GM18511 (cell line): ENCODE results near the gene PGBD5.
A peak's percentile ranks its signal among the peaks of the same experiment; 100 is the strongest.
"Not testable (repeated sequence)": the region's sequence is repeated elsewhere in the genome, so short reads cannot be mapped to it uniquely, and the experiment has no call there.

Source experiments
- ATAC-seq: cut with Tn5 transposase; IDR thresholded peaks from one replicate; pipeline ENCODE4 v1.9.1; 2021; ENCODE audit warnings: mild to moderate bottlenecking, moderate library complexity; ENCODE audit not compliant: unreplicated experiment

PGBD5 gene, protein sequence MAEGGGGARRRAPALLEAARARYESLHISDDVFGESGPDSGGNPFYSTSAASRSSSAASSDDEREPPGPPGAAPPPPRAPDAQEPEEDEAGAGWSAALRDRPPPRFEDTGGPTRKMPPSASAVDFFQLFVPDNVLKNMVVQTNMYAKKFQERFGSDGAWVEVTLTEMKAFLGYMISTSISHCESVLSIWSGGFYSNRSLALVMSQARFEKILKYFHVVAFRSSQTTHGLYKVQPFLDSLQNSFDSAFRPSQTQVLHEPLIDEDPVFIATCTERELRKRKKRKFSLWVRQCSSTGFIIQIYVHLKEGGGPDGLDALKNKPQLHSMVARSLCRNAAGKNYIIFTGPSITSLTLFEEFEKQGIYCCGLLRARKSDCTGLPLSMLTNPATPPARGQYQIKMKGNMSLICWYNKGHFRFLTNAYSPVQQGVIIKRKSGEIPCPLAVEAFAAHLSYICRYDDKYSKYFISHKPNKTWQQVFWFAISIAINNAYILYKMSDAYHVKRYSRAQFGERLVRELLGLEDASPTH

DNA sequence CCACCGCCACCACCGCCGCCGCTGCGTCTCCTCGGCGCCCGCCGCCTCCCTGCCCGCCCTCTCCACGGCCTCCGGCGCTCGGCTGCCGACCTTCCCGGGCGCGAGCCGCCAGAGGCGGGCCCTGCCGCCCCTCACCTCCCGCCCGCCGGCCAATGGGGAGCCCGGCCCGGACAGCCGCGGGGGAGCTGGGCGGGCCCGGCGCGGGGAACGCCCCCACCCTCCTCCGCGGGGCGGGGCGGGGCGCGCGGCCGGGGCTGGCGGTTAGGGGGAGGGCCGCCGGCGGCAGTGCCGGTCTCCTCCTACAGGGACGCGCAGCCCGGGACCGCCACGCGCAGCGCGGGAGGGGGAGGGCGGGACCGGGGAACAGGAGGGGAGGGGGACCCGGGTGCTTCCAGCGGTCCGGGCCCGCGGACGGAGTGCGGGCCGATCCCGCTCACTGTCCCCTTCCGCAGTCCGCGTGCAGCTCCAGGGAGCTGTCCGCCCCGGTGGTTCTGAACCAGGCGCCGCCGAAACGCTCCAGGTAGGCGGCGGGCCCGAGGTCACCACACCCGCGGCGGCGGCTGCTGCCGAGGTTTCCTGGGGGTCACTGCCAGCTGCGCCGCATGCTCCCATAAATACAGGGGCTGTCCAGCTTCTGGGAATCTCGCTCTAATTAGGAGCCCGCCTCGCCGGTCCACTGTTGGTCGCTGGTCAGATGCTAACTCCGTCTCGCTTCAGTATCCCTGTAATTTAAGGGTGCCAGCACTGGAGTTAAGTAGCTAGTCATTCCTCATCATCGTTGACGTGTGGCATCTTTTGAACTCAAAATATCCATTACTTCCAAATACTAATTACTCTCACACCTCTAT lies at the start of gene PGBD5:
TSS of gene PGBD5 (minus strand) at position 87 of the 848 bp plus-strand sequence. CDS start 404 bp downstream, outside the sequence.
- ATAC-seq = peak; percentile 81

DNA sequence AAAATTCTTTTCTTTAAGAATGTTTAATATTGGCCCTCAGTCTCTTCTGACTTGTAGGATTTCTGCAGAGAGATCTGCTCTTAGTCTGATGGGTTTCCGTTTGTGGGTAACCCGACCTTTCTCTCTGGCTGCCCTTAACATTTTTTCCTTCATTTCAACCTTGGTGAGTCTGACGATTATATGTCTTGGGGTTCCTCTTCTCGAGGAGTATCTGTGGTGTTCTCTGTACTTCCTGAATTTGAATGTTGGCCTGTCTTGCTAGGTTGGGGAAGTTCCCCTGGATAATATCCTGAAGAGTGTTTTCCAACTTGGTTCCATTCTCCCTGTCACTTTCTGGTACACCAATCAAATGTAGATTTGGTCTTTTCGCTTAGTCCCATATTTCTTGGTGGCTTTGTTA lies 48.8 kb upstream of the PGBD5 start:
- not testable (repeated sequence) for ATAC-seq

DNA sequence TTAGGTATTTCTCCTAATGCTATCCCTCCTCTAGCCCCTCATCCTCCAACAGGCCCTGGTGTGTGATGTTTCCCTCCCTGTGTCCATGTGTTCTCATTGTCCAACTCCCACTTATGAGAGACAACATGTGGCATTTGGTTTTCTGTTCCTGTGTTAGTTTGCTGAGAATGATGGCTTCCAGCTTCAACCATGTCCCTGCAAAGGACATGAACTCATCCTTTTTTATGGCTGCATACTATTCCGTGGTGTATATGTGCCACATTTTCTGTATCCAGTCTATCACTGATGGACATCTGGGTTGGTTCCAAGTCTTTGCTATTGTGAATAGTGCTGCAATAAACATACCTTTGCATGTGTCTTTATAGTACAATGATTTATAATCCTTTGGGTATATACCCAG lies 44.6 kb upstream of the PGBD5 start:
- not testable (repeated sequence) for ATAC-seq

DNA sequence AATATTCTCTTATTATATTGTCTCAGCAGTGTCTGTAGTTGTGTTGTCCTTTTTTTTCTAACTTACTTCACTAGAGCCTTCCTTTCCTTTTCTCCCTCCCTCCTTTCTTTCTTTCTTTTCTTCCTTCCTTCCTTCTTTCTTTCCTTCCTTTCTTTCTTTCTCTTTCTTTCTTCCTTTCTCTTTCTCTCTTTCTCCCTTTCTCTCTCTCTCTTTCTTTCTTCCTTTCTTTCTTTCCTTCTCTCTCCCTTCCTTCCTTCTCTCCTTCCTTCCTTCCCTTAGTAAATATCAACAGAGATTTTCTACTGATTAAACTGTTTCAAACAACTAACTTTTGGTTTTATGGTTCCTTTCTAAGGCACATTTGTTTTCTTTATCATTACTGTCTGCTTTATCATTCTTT lies 43.1 kb upstream of the PGBD5 start:
- ATAC-seq = no peak

DNA sequence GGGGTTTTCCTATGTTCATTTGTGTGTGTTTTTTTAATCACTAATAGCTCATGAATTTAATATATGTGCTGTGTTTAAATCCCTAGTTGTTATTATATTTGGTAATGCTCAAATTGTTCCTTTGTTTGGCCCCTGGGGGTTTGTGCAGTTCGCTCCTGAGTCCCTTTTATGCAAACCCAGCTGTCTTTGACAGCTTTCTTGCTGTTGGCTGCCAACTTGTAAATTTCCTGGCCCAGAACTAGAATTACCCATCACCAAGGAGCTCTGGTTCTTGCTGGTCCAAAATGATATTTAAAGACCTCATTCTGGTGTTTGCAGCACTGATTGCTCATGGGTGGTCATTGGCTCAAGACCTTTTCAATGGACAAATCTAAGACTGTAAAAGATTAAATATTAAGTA lies 39.6 kb upstream of the PGBD5 start:
- no peak for ATAC-seq

DNA sequence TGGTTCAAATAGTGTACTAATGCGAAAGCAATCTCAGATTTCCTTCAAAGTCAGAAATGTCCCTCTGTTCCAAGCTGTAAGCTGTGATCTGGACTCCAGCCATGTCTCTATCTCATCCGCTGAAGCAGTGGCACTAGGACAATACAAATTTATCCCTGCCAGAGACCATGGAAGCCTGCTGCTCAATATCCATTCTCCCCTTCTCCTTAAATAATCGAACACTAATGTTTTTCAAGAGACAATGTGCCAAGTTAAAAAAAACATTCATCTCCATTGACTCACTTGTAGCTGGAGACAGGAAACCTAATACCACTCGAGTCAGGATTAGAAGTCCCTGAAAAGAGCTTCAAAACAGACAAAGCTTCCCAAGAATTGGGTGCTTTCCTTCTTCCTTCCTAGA lies 38.5 kb upstream of the PGBD5 start:
- no peak for ATAC-seq

DNA sequence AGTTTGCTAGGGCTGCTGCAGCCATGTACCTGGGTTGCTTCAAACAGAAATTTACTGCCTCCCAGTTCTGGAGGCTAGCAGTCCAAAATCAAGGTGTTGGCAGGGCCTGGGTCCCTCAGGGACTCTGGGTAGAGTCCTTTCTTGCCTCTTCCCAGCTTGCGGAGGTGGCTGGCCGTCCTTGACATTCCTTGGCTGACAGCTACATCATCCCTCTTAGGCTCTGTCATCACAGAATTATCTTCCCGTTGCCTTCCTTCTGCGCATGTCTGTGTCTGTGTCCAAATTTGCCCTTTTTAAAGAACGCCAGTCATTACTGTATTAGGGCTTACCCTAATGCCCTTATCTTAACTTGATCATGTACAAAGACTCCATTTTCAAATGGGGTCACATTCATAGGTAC lies 37.6 kb upstream of the PGBD5 start:
- ATAC-seq = no peak

DNA sequence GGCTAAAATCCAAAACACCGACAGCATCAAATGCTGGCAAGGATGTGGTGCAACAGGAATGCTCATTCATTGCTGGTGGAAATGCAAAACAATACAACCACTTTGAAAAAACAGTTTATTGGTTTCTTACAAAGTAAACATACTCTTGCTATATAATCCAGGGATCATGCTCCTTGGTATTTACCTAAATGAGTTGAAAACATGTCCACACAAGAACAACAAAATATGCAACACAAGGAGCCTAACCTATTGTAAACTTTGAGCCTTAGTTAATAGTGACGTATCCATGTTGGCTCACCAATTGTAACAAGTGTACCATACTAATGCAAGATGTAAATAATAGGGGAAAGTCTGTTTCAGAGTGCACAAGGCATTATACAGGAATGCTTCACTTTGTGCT lies 37.2 kb upstream of the PGBD5 start:
- ATAC-seq = no peak

DNA sequence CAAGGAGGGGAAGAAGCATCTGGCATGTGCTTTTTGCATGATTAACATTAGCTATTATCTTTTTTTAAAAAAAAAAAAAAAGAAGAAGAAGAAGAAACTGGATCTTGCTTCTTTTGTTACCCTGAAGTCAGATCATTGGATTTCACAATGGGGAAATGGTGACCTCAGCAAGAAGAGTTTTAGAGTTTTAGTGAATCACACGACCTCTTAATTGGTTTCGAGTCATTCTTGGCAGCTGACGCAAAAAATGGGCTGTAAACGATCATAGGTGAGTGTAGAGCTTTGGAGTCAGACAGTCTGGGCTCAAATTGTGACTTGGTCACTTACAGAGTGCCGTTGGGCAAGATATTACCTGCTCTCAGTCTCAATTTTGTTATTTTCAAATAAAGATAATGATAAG lies 33.3 kb upstream of the PGBD5 start:
- ATAC-seq = no peak

DNA sequence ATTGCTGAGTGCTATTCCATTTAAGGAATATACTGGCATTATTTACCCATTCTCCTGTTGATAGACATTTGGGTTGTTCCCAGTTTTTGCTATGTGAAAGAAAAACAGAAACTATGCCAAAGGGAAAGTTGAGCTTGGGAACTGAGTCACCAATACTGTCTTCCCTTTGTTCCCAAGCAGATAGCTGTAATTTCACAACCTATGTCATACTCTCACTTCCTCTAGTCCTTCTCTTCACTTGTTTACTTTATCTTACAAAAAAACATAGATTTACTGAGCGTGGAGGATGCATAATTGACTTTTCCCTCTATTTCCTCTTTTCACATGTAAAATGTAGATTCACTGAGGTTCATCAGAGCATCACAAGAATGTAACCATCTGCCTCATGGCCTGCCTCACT lies 32.4 kb upstream of the PGBD5 start:
- ATAC-seq = no peak

DNA sequence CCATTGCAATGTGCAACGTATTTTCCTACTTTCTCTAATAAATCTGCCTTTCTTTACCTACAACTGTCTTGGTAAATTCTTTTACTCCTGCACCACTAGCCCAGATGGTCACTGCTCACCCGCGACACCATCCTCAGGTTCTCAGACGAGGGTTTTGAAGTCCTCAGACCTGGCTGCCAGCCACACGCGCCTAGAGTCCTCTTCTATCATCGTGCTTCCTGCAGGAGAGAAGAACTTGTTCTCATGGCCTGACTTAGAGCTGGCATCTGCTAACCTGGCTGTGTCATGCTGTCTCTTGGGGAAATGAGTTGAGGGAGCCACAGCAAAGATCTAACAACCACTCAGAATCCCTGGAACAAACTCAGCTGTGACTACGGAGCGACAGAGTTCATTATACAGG lies 30.3 kb upstream of the PGBD5 start:
- ATAC-seq = no peak

DNA sequence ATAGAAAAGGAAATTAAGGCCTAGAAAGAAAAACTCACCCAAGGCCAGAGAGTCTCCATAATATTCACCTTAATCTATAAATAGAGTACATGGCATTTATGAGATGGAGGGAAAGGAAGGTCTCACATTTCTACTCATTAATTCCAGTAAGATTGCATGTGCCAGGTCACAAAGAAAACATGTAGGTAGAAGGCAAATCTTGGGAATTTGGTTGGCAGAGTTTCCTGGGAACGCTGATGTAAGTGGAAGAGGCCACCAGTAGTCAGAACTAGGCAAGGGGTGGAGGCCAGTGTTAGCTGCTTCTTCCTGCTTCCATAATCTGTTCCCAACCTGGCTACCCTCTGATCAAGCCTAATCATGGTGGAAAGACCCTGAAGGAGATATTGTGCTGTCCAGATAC lies 29.2 kb upstream of the PGBD5 start:
- ATAC-seq = no peak

DNA sequence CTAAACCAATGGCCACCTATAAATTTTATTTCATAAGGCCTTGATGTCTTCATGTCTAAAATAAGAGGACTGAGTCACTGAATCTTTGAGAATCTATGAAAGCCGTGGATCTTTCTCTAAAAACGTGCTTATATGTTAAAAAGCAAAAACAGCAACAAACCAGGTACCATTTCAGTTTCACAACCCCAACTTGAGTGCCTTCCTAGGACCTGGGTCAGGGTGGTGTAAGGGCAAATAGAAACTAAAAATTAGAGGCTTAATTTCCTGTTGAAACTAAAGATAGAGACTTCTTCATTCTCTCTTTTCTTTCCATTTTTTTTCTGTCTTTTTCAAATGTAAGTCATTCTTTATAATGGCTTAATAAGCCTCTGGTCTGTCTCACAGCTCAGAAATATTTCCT lies 27.2 kb upstream of the PGBD5 start:
- ATAC-seq = no peak

DNA sequence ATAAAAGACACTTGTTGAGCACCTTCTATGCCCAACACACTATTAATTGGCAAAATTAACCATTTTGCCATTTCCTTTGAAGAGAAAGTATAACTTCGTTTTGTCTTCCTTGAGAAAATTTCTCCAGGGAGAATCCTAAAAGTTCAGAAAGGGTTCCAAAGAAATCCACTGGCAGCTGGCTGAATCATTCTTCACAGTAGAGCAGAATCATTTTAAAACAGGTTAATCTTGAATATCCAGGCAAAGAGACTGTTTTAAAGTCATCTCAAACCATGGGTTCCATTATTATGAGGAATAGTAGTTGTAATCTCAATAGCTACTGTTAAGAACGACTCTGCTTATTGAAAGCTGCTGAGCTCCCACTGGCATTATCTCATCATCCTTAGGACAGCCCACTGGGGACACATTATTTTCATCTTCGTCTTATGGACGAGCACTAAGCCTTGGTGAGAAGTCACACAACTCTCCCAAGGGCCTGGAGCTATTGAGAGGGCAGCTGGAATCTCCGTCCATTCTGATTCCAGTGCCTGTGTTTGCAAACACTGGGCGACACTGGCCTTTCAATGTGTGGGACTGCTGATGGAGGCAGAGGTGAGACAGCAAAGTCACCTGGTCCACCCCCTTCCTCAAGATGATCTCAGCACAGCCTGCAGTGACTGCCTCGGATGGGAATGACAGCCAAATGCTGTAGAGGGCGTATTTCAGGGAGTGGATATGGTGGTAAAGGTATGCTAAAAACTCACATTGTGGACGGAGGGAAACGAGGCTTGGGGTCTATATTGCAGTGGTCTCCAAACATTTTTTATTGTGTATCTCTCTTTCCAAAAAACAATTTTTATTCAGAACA lies 15.3 kb upstream of the PGBD5 start:
- ATAC-seq = no peak

DNA sequence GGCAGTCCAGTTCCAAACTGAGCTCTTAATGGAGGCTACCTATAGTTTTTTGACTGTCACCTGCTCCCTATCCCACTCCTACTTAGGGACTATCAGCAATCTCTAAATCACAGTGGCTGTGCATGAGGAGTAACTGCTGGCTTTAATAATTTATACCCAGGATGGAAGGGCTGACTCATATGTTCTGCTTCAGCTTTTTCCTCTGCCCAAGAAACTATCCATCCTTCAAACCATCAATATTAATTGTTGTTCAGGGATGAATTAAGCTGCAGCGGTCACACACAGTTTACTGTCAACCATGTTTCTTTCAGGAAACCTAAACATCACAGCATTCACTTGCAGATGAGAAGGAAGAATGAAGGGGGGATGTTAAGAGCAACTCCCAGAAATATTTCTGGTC lies 9.0 kb upstream of the PGBD5 start:
- ATAC-seq = no peak

DNA sequence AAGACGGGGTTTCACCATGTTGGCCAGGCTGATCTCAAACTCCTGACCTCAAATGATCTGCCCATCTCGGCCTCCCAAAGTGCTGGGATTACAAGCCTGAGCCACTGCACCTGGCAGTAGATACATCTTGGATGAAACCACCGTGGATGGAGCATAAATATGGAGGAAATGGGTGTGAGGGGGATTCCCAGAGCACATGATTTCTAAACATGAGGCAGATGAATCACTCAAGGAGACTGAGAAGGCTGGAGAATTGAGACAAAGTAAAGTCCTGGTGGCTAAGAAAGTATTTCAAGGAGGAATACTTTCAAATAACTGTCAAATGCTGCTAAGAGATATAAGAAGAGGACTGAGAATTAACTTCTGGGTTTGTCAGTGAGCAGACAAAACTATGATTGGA lies 5.4 kb upstream of the PGBD5 start:
- no peak for ATAC-seq

DNA sequence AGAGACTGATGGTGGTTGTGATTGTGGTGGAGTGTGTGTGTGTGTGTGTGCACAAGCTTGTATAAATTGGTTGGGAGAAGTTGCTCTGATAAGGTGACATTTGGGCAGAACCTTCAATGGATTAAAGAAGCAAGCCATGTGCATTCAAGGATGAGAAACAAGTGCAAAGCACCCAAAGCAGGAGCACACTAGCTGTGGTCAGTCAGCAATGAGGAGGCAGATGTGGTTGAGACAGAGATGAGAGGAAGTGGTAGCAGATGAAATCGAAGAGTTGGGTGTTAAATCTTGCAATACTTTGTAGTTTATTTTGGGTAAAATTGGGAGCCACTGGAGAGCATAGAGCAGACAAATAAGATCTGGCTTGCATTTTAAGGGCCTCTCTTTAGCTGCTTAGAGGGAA lies 4.4 kb upstream of the PGBD5 start:
- no peak for ATAC-seq

DNA sequence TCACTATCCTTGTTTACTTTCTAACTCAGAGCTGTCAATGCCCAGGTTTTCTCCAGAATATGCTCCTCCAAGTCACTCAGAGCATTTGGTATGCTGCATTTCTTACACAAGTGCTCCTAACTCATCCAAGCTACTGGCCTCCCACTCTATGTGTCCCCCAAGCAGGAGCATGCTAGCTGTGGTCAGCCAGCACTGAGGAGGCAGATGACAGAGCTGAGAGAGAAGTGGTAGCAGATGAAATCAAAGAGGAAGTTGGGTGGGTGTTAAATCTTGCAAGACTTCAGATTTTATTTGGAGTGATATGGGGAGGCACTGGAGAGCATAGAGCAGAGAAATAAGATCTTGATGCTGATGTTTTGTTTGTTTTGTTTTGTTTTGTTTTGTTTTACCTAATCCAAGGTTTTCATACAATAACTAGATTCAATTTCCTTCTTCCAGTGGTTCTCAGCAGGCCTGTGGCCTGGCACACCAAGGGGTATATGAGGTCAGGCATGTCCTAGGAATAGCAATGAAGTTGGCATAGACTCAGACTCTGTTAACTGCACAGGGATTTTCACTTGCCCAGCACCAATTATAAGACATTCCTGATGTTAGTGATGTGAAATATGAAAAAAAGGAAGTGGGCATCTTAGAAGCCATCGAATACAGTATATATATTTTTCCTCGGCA lies 3.1 kb upstream of the PGBD5 start:
- ATAC-seq = no peak

DNA sequence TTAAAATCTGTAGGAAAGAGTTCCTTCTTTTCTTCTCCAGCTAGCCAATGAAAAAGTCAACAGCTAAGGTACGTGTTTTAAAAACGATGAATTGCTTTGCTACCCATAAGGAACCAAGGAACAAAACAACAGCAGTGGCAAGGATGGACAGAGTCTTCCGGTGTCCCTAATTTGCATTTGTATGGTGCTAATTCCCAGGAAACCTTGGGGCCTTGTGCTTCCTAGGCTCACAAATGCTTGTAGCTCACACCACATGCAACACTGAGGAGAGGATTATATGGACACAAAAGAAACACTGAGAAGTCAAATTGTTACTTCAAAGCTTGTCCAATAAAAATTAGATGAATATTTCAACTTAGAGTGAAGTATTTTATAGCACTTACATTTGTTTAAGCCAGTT lies 1.8 kb upstream of the PGBD5 start:
- ATAC-seq = no peak

DNA sequence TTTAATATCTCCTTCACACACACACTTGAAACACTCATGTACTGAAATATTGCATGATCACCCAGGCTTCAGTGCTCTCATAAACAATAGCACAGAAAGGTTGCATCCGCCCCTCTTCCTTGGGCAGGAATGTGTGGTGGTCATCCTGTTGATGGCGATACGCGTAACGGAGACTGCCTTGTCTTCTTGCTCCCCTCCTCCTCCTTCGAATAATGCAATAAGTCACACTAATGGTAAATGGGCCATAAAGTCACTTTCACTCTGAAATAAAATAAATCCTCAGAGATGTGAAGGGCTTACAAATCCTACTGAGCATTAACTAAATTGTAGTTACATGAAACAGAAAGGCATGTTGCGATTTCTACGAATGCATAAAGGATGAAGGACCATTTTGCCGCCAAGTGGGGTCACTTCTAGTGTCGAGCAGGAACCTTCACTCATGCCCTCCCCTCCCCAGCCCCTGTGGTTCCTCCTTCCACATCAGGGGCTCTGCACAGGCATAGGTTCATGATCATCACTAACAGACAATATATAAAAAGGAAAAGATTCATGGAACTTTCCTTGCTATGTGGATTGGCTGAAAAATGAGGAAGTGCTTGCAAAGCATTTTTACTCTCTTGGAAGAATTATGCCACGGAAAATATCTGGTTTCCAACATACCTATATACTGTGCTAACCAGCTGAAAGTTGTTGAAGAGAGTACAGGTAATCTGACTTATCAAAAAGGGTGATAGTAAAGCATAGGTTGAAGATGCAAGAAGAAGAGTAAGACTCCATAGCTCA lies 1.2 kb upstream of the PGBD5 start:
- ATAC-seq = no peak
